SU-DHL-6 (cell line): ENCODE measurements around the gene GNAQ.

Experiments
- H2AFZ ChIP-seq: fragments of 200-600 bp; sonication (generic); 2 replicates; pipeline ENCODE4 v1.6.1; 2014; ENCODE audit warnings: low read depth, mild to moderate bottlenecking, moderate library complexity, mixed read lengths, antibody characterized with exemption, low read length; ENCODE audit not compliant: severe bottlenecking
- H3F3A ChIP-seq: fragments of 200-600 bp; shearing (Covaris generic); 2 replicates; pipeline ENCODE4 v1.6.0; 2016; ENCODE audit warnings: antibody characterized with exemption, mild to moderate bottlenecking; ENCODE audit not compliant: insufficient read depth
- H3K27ac ChIP-seq: fragments of 200-600 bp; sonication (generic); 2 replicates; pipeline ENCODE4 v1.5.1; 2016; ENCODE audit warnings: low read depth, mild to moderate bottlenecking, low read length, moderate library complexity, mixed read lengths
- H3K27me3 ChIP-seq: fragments of 200-600 bp; sonication (generic), shearing (Covaris generic); 2 replicates; pipeline ENCODE4 v1.6.0; 2014; ENCODE audit warnings: mild to moderate bottlenecking, low read length
- H3K36me3 ChIP-seq: fragments of 200-600 bp; sonication (generic); 2 replicates; pipeline ENCODE4 v1.6.1; 2014; ENCODE audit warnings: mild to moderate bottlenecking, low read length, mixed read lengths
- H3K4me2 ChIP-seq: fragments of 300-600, 200-600 bp; shearing (Covaris generic), sonication (generic); 2 replicates; pipeline ENCODE4 v1.6.0; 2014; ENCODE audit warnings: low read length, low read depth, mild to moderate bottlenecking; ENCODE audit not compliant: poor library complexity, severe bottlenecking
- H3K4me3 ChIP-seq: fragments of 200-600 bp; sonication (generic); 2 replicates; pipeline ENCODE4 v1.5.1; 2014; ENCODE audit warnings: antibody characterized with exemption, low read length, mild to moderate bottlenecking, mixed read lengths; ENCODE audit not compliant: insufficient read depth, poor library complexity, severe bottlenecking
- H3K79me2 ChIP-seq: fragments of 200-600 bp; sonication (generic); 2 replicates; pipeline ENCODE4 v1.6.1; 2014; ENCODE audit warnings: mild to moderate bottlenecking, low read length, moderate library complexity; ENCODE audit not compliant: insufficient read depth
- H3K9ac ChIP-seq: fragments of 200-600 bp; sonication (generic); 2 replicates; pipeline ENCODE4 v1.7.0; 2014; ENCODE audit warnings: mild to moderate bottlenecking, low read length
- H3K9me2 ChIP-seq: fragments of 200-600 bp; sonication (generic); replicated peaks from 2 replicates; pipeline ENCODE4 v1.6.1; 2014; ENCODE audit warnings: low read length; ENCODE audit not compliant: insufficient read depth
- H3K9me3 ChIP-seq: fragments of 200-600 bp; sonication (generic); 2 replicates; pipeline ENCODE4 v1.6.1; 2014; ENCODE audit warnings: low read length, mixed read lengths; ENCODE audit not compliant: insufficient read depth
- H4K20me1 ChIP-seq: fragments of 200-600 bp; sonication (generic); 2 replicates; pipeline ENCODE4 v1.6.1; 2014; ENCODE audit warnings: low read depth, mild to moderate bottlenecking, antibody characterized with exemption, low read length, moderate library complexity, mixed read lengths
- EZH2phosphoT487 ChIP-seq: fragments of 200-600 bp; sonication (generic), shearing (Covaris generic); conservative IDR thresholded peaks from 2 replicates; pipeline ENCODE4 v1.6.1; 2018; ENCODE audit warnings: mild to moderate bottlenecking, antibody characterized with exemption, low read length, moderate library complexity, mixed read lengths
- TF ChIP-seq, protein P1 (sequence below): fragments of 200-600 bp; sonication (generic); IDR thresholded peaks from one replicate; pipeline ENCODE4 v1.5.1; 2017; ENCODE audit warnings: antibody characterized with exemption, mild to moderate bottlenecking, low read length, moderate library complexity; ENCODE audit not compliant: insufficient read depth, poor library complexity, severe bottlenecking

The GNAQ gene

DNA sequence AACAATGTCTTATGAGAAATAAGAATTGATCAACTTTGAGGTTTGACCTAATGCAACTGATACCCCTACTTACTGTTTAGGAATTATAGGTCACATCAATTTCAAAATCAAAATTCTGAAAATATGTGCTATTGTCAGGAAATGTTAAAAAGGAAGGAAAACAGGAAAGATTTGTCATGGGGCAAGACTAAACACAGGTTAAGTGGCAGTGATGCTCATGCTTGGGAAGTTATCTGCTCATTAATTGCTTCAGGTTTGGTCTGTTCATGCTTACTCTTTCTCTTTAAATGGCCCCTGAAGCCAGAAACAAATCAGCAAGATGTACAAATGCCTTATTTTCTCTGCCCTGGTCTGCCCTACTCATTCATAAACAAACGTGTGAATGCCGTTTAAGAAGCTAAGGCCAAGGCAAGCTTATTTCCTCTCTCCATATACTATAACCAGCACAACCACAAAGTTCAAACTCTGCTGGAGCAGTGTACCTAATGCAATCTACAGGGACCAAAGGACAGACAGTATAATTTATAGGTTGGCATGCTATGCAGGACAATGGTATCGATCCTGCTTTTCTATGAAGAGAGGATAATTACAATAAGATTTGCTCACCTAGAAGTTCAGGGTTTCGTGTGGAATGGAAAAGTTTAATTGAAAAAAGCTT is 177.2 kb downstream of the GNAQ start:
- Histone ChIP-seq H3K4me3 (no peak overlapping the region), H3K9ac (no peak overlapping the region), H3K79me2 (no peaks in the 10 kb centered on the region), H3K9me3 (no peaks in the 10 kb centered on the region), H3K27ac (no peak overlapping the region), H4K20me1 (no peaks in the 10 kb centered on the region), H3K27me3 (no peaks in the 10 kb centered on the region), H3K36me3 (no peaks in the 10 kb centered on the region), H2AFZ (no peak overlapping the region), H3F3A (no peaks in the 10 kb centered on the region), H3K4me2 (no peak overlapping the region), H3K9me2 (no peaks in the 10 kb centered on the region)
- TF ChIP-seq, protein P1, sequence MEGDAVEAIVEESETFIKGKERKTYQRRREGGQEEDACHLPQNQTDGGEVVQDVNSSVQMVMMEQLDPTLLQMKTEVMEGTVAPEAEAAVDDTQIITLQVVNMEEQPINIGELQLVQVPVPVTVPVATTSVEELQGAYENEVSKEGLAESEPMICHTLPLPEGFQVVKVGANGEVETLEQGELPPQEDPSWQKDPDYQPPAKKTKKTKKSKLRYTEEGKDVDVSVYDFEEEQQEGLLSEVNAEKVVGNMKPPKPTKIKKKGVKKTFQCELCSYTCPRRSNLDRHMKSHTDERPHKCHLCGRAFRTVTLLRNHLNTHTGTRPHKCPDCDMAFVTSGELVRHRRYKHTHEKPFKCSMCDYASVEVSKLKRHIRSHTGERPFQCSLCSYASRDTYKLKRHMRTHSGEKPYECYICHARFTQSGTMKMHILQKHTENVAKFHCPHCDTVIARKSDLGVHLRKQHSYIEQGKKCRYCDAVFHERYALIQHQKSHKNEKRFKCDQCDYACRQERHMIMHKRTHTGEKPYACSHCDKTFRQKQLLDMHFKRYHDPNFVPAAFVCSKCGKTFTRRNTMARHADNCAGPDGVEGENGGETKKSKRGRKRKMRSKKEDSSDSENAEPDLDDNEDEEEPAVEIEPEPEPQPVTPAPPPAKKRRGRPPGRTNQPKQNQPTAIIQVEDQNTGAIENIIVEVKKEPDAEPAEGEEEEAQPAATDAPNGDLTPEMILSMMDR = no peak
- no peak for TF ChIP-seq EZH2phosphoT487

DNA sequence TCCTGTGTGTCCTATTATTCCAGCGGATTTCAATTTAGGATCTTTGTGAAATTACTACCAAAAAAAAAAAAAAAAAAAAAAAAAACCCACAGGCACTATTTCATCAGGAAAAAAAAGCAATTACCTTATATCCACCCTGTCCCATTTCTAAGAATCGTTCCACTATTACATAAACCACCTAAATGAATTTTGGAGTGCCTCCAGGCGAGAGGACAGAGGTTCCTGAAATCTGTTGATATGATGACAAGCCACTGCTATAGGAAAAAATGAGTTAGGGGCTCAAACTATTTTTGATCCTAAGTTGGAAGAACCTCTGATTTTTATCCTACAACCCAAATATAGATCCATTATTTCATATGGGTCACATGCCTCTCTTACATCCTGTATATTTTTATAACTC is 177.9 kb downstream of the GNAQ start:
- H3K36me3 ChIP-seq = no peaks in the 10 kb centered on the region
- no peaks in the 10 kb centered on the region for H3K27me3 ChIP-seq
- H3K9ac ChIP-seq = no peak overlapping the region
- TF ChIP-seq EZH2phosphoT487 = no peak
- TF ChIP-seq, protein P1 = no peak
- no peaks in the 10 kb centered on the region for H4K20me1 ChIP-seq
- no peak overlapping the region for H2AFZ ChIP-seq
- no peak overlapping the region for H3K27ac ChIP-seq
- no peaks in the 10 kb centered on the region for H3F3A ChIP-seq
- H3K9me2 ChIP-seq = no peaks in the 10 kb centered on the region
- no peaks in the 10 kb centered on the region for H3K9me3 ChIP-seq
- H3K79me2 ChIP-seq = no peaks in the 10 kb centered on the region
- H3K4me2 ChIP-seq = no peak overlapping the region
- no peak overlapping the region for H3K4me3 ChIP-seq

DNA sequence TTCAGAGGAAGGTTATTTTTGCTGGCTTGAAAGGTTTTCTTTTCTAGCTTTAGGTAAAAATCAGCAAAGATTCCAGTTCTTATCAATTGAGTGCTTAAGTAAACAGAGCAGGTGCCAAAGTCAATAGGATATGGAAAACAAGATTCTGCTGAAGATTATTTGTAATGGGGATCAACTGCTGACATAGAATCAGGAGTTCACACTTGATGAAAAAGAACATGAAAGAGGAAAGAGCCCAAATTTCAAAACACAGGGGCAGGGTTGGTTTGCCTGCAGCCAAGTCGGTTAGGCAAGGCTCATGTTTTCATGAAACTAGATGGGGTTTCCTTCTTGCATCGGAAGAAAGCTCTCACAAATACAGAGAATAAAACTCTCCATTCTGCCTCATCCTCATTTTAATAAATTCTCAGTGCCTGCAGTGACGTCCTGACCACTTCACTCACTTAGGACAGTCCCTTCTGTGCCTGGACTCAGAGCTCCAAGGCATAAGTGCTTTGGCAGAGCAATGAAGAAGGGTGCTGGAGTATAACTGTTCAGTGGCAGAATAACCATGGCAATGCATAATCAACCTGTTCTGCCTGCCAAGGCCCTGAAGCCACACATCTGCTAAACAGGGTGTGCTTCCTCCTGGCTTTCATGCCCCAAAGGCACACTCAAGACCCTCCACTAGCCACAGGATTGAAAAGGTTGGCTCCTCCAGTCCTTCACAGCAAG is 179.6 kb downstream of the GNAQ start:
- H3K27ac ChIP-seq = no peak overlapping the region
- no peak for TF ChIP-seq EZH2phosphoT487
- TF ChIP-seq, protein P1 = no peak
- no peak overlapping the region for H2AFZ ChIP-seq
- H3K4me2 ChIP-seq = no peak overlapping the region
- H3K79me2 ChIP-seq = no peaks in the 10 kb centered on the region
- no peak overlapping the region for H3K9ac ChIP-seq
- H3K36me3 ChIP-seq = no peaks in the 10 kb centered on the region
- H3K4me3 ChIP-seq = no peak overlapping the region
- no peaks in the 10 kb centered on the region for H3K9me3 ChIP-seq
- no peaks in the 10 kb centered on the region for H3K9me2 ChIP-seq
- H3F3A ChIP-seq = no peaks in the 10 kb centered on the region
- H3K27me3 ChIP-seq = no peaks in the 10 kb centered on the region
- no peaks in the 10 kb centered on the region for H4K20me1 ChIP-seq
